ENCODE measurements around the gene COX6A1.

Gene COX6A1

GRCh38 chr12:120437735-120438494, at the start of gene COX6A1:
Gene COX6A1 (plus strand): TSS chr12:120438113. CDS start chr12:120438127, 14 bp downstream.
- DNase-seq (ENCODE audit: low spot score) = peak; percentile 99

DNA sequence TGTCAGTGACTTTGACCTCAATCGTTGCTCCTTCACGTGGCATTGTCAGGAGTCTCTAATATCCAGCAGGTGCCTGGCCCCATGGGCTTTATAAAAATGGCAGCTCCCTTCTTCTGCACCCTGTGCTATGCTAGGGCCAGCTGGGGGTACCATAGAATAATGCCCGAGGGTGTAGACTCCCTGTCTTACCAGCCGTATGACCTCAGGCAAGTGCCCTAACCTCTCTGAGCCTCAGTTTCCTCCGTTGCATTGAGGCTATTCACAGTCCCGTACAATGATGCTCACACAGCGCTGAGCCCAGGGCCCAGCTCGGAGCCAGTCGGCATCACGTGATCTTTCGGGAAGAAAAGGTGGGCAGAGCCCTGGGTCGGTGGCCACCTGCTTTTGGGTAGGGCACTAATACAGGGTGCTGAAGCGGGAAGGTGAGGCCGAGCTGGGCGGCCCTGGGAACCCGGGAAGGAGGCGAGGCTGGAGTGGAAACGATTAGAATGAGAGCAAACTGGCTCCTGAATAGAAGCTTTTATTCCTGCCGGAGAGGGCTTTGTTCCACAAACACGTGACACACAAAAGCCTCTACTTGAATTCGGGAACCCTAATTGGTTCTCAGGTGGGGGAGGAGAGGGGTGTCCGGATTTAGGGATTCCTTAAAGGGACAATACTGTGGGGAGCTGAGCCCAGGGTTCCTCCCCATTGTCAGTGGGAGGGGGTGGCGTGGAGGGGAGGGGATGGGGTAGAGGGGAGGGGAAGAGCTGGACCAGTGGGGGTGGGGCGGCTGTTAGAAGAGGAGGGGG, 49.0 kb upstream of the COX6A1 start:
- no peak for DNase-seq (ENCODE audit: low spot score)

- DNase-seq (ENCODE audit: low spot score) = no peak
Measured at GRCh38 chr12:120390540-120391120, 47.3 kb upstream of the COX6A1 start.

- no peak for DNase-seq (ENCODE audit: low spot score)
Measured at GRCh38 chr12:120394483-120395367, 43.2 kb upstream of the COX6A1 start.

DNA sequence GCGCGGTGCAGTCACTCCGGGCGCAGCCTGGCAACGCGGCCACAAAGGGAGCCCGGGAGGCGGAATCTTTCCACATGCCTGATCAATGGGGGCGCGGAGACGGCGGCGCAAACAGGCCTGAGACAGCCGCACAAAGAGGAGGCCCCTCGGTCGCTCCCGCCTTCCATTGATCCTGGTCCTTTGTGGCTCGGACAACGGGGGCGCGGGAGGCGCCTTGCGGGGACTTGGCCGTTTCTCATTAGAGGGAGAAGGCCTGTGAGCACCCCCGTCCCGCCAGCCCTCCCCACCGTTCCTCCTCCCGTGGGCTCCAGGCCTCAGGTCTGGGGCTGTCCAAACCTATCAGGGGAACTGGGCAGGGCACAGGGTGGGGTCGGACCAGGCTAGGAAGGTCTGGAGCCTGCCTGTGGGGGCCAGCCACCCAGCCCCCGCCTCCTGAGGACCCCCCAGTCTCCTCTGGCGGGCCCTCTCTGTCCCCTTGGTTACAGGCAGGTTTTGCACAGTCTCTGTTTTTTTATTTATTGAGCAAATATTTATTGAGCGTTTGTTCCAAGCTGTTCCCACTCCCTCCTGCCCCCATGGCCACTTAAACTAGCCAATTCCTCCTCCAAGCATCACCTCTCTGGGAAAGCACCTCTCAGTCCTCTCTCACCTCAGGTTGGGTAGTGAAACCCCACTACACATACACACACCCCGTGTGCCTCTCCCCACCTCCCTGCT, 39.9 kb upstream of the COX6A1 start:
- no peak for DNase-seq (ENCODE audit: low spot score)

DNA sequence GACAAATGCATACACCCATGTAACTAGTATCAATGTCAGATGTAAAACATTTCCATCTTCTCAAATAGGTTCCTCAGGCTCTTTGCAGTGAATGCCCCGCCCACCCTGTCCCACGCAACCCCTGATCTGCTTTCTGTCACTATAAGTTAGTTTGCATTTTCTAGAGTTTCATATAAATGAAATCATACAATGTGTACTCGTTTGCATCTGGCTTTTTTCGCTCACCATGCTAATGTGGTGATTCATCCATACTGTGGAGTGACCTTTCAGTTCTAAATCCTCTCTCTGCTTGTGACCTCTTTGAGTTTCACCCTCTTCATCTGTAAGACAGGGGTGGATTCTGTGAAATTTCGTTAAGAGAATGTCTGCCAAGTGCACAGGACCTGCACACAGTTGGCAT, 38.4 kb upstream of the COX6A1 start:
- no peak for DNase-seq (ENCODE audit: low spot score)

- DNase-seq (ENCODE audit: low spot score) = no peak
Measured at GRCh38 chr12:120402217-120402616, 35.7 kb upstream of the COX6A1 start.

DNA sequence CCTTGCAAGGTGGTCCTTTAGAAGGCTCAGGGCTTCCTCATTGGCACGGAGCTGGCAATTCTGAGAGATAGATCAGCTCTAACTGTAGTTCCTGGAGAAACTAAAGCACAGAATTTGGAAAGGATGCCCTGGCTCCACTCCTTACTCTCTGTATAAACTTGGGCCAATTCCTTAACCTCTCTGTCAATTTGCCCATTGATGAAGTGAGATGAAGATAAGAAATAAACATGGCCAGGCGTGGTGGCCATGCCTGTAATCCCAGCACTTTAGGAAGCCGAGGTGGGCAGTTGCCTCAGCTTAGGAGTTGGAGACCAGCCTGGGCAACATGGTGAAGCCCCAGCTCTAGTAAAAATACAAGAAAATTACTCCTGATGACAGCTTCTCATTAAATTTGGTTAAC, 34.0 kb upstream of the COX6A1 start:
- no peak for DNase-seq (ENCODE audit: low spot score)

DNA sequence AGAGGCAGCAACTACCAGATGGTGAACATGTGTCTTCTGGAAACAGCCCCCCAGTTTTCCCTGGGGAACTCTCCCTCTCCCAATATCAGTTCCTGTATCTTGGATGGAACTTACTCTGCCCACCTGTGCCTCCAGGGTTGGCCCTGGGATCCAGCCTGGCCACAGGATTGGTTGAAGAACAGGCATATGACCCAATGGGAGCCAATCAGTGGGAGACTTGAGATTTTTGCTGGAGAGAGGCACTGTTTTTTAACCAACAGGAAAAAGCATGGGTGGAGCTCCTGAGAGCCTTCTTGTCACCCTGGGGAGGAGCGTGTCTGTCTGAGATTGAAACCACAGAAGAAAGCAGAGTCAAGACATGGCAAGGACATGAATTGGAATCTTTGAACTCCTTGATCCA, 33.6 kb upstream of the COX6A1 start:
- no peak for DNase-seq (ENCODE audit: low spot score)

DNA sequence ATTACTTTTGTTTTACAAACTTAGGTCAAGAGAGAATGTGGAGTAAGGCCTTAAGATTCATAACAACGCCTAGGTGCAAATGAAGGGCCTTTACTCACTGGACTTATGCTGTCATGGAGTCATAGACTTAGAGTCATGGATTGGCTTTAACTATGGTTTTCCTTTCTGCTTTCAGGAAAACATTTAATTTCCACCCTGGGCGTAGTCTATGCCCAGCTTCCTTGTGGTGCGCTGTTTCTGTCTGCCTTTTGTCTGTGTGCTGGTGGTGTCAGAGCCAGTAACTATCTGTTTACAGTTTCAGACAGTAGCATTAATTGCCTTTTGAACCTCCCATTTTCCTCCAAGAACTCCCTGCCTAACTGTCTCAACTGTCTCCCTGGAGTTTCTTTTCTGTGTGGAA, 31.8 kb upstream of the COX6A1 start:
- DNase-seq (ENCODE audit: low spot score) = no peak

- DNase-seq (ENCODE audit: low spot score) = no peak
Measured at GRCh38 chr12:120406553-120406952, 31.4 kb upstream of the COX6A1 start.

DNA sequence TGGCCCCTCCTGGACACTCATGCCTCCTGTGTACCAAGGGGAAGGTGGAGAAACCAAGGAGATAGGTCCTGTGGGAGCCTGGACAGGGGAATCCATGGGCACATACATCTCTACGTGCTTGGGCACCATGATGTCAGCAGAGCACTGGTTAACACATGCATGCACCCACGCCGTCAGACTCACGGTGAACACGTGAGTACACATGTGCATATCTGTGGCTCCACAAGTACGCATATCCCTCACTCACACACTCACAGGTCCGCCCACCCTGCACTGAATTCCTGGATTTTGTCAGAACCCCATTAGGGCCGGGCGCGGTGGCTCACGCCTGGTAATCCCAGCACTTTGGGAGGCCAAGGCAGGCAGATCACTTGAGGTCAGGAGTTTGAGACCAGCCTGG, 29.1 kb upstream of the COX6A1 start:
- no peak for DNase-seq (ENCODE audit: low spot score)

- no peak for DNase-seq (ENCODE audit: low spot score)
Measured at GRCh38 chr12:120412421-120412820, 25.5 kb upstream of the COX6A1 start.

GRCh38 chr12:120413901-120414695, 23.8 kb upstream of the COX6A1 start:
- DNase-seq (ENCODE audit: low spot score) = no peak

DNA sequence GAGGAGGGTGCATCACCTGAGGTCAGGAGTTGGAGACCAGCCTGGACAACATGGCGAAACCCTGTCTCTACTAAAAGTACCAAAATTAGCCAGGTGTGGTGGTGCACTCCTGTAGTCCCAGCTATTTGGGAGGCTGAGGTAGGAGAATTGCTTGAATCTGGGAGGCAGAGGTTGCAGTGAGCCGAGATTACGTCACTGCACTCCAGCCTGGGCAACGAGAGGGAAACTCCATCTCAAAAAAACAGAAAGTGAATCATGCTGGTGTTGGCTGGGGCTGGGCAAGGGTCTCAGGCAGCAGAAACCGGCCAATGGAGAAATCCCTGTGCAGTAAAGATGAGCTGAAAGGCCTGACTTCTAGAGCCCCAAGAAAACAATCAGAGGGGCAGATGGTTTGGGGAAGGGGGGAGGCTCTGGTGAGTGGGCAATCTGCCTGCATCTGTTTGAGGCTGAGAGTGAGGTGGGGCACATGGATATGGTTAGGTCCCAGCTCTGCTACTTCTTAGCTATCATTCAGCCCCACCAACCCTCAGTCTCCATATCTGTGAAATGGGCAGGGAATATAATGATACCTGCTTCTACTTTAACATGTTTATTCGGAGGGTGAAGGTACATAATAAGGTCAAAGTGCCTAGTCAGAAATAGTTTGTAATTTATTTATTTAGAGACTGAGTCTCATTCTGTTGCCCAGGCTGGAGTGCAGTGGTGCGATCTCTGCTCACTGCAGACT, 21.3 kb upstream of the COX6A1 start:
- DNase-seq (ENCODE audit: low spot score) = no peak

GRCh38 chr12:120417917-120418580, 19.9 kb upstream of the COX6A1 start:
- DNase-seq (ENCODE audit: low spot score) = no peak

- DNase-seq (ENCODE audit: low spot score) = no peak
Measured at GRCh38 chr12:120421701-120422100, 16.2 kb upstream of the COX6A1 start.

GRCh38 chr12:120422892-120423456, 14.9 kb upstream of the COX6A1 start:
- DNase-seq (ENCODE audit: low spot score) = no peak

DNA sequence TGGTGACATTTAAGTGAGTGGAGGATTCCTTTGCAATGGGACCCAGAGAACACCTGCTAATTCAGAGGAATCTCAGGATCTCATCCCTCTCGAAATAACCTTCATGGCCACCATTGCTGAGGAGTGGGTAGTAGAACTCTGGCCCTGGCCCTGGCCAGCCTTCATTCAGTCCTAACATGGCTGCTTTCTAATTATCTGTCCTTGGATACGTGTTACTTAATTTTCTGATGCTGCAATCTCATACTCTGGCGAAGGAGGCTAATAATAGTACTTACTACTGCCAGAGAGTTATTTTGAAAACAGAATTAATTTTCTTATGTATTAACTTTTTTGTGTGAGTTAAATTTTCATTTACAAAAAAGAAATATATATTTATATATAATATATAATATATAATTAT, 12.1 kb upstream of the COX6A1 start:
- DNase-seq (ENCODE audit: low spot score) = no peak

Data from CD4-positive, alpha-beta T cell treated with Interleukin-6 at 100 ng/mL for 8 hours (primary cell).